Measurements from ENCODE around the gene CDHR1.

DNA sequence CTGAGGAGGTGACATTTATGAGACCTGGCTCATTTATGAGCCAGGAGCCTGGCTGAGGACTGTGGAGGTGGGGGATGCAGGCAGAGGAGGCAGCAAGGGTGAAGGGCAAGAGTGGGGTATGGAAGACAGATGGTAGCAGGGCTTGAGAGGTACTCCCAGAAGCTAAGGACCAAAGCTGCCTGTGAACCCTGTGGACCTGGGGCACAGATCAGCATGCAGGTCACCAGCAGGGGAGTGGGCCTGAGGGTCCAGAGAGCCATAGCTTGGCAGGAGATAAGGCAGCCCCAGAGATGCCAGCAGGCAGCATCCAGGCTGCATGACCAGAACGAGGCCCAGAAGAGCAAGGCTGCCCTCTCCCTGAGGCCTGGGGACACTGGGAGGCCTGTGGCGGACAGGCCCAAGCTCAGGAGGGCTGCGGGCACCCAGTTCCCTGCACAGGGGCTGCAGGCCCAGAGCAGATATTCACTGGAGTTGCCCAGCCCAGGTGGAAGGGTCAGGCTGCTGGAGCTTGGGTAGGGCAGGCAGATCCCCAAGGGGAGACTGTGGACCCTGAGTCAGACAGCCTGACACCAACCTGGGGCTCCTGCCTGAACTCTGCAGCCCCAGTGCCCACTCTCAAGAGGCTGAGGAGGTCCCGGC, 17.4 kb upstream of the CDHR1 start:
- TF ChIP-seq CTCF (IDR thresholded peaks at IDR 0.05; ENCODE audit: low read depth, low read length) (no peak), EZH2phosphoT487 (IDR thresholded peaks at IDR 0.05; ENCODE audit: low read depth) (no peak)

All from OCI-LY3 (cell line).